GM12873 (cell line): ENCODE results near the gene TERF2IP.

Experiments used
- CTCF ChIP-seq: IDR thresholded peaks from 2 replicates; pipeline ENCODE4 v1.5.1; 2012; ENCODE audit warnings: low read depth, mild to moderate bottlenecking, moderate library complexity, low read length, control low read depth; ENCODE audit not compliant: insufficient read depth; ENCODE audit errors: missing control alignments

TERF2IP gene

GRCh38 chr16:75667503-75667902 is 19.9 kb downstream of the TERF2IP start:
- no peak for TF ChIP-seq CTCF

- no peak for TF ChIP-seq CTCF
Observed at GRCh38 chr16:75676909-75677308, 29.3 kb downstream of the TERF2IP start, which contains the start of gene CPHXL2. Gene CPHXL2, minus strand, starts transcription at chr16:75677009. Its CDS starts 10 bp downstream, at chr16:75676999.

GRCh38 chr16:75679366-75679765 is 31.8 kb downstream of the TERF2IP start:
- TF ChIP-seq CTCF, result no peak

GRCh38 chr16:75682308-75682707 is 34.7 kb downstream of the TERF2IP start:
- TF ChIP-seq CTCF, result no peak

GRCh38 chr16:75687361-75687760 is 39.8 kb downstream of the TERF2IP start:
- TF ChIP-seq CTCF, result no peak

GRCh38 chr16:75695708-75696107 is 48.1 kb downstream of the TERF2IP start:
- peak; percentile 37 for TF ChIP-seq CTCF

GRCh38 chr16:75697571-75697970 is 50.0 kb downstream of the TERF2IP start:
- no peak for TF ChIP-seq CTCF

GRCh38 chr16:75701361-75701760 is 53.8 kb downstream of the TERF2IP start, which contains the start of gene DUXB:
Gene DUXB, minus strand, starts transcription at chr16:75701461. Its CDS starts 43 bp downstream, at chr16:75701418.
- no peak for TF ChIP-seq CTCF
